ENCODE data around the gene PLEKHA7. TPM values are rescaled to one million over a fixed set of nuclear protein-coding genes. Genes with fewer than 3 reads are reported as not detected.

The PLEKHA7 gene
- total RNA-seq, 1 experiment from 2014 or later = 7.2 TPM

DNA sequence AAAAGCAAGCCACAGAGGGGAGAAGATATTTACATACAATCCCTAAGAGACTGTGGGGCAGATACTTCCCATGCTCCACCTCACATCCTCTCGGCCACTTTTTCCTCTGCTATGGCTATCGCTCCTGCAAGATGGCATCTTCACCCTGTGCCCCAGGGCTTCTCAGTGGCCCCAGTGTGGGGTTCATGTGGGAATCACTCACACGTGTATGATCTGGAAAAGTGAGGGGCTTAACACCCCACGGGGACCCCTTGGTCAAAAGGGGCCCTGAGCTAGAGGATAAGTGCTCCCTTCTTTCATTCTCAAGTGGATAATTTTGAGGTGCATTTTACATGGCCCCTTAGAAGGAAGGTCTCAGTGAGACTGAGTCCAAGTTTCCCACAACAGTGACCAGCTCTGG is 247.1 kb downstream of the PLEKHA7 start:
- no peaks in the 10 kb centered on the region for H3K9me3 ChIP-seq (ENCODE audit: control insufficient read depth in 1 of 2, insufficient read depth in 1 of 2, low read depth in 1 of 2, low read length in 2 of 2)
- POLR2A ChIA-PET = no interaction called here
- H3K9me2 ChIP-seq (ENCODE audit: insufficient read depth) = no peaks in the 10 kb centered on the region
- intact Hi-C loops (cut with micrococcal nuclease) = no loop called here
- no peak overlapping the region for H3K4me2 ChIP-seq (ENCODE audit: low read length)
- no peaks in the 10 kb centered on the region for H3K79me2 ChIP-seq (ENCODE audit: insufficient read depth, low read length)
- no peaks in the 10 kb centered on the region for H4K20me1 ChIP-seq (ENCODE audit: insufficient read depth)
- no peak overlapping the region for H3K4me3 ChIP-seq (replicated peaks in 1 of 2; ENCODE audit: low read depth in 1 of 2, low read length in 2 of 2)
- TF ChIP-seq EZH2 (IDR thresholded peaks at IDR 0.05) = no peak
- no peak for TF ChIP-seq JUND (IDR thresholded peaks at IDR 0.05)
- TF ChIP-seq POLR2AphosphoS5 (IDR thresholded peaks at IDR 0.05; ENCODE audit: low read depth, low read length) = no peak
- no peak for TF ChIP-seq CEBPB (IDR thresholded peaks at IDR 0.05; ENCODE audit: low read depth)
- TF ChIP-seq ZNF274 (IDR thresholded peaks at IDR 0.05; ENCODE audit: low read depth, low read length) = no peak
- TF ChIP-seq FOSL1 (IDR thresholded peaks at IDR 0.05; ENCODE audit: low read depth) = no peak
- TF ChIP-seq ZFX (IDR thresholded peaks at IDR 0.05) = no peak
- TF ChIP-seq, protein P1, sequence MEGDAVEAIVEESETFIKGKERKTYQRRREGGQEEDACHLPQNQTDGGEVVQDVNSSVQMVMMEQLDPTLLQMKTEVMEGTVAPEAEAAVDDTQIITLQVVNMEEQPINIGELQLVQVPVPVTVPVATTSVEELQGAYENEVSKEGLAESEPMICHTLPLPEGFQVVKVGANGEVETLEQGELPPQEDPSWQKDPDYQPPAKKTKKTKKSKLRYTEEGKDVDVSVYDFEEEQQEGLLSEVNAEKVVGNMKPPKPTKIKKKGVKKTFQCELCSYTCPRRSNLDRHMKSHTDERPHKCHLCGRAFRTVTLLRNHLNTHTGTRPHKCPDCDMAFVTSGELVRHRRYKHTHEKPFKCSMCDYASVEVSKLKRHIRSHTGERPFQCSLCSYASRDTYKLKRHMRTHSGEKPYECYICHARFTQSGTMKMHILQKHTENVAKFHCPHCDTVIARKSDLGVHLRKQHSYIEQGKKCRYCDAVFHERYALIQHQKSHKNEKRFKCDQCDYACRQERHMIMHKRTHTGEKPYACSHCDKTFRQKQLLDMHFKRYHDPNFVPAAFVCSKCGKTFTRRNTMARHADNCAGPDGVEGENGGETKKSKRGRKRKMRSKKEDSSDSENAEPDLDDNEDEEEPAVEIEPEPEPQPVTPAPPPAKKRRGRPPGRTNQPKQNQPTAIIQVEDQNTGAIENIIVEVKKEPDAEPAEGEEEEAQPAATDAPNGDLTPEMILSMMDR (IDR thresholded peaks at IDR 0.05 in 2 of 3, conservative IDR thresholded peaks at IDR 0.05 in 1 of 3; ENCODE audit: borderline replicate concordance in 1 of 3, insufficient read depth in 1 of 3, low read depth in 2 of 3, low read length in 2 of 3) = no peak
- peaks cover 4% of the 10 kb centered on the region; the same call in 1 of the 2 replicates for H3K27me3 ChIP-seq (ENCODE audit: insufficient read depth, low read length)
- CTCF ChIA-PET = no interaction called here
- ATAC-seq = no peak
- no peak overlapping the region for H3K9ac ChIP-seq (ENCODE audit: low read length)
- no peak for DNase-seq (ENCODE audit: low read depth, low spot score)
- no peak overlapping the region for H2AFZ ChIP-seq (ENCODE audit: low read depth, low read length, poor library complexity, severe bottlenecking)
- no peak overlapping the region for H3K27ac ChIP-seq (ENCODE audit: low read depth, low read length)
- H3K36me3 ChIP-seq (ENCODE audit: control insufficient read depth in 1 of 2, insufficient read depth in 2 of 2, low read length in 2 of 2) = no peaks in the 10 kb centered on the region
- no TSS peak for BruUV-seq (replicated peaks)
- H3K4me1 ChIP-seq (ENCODE audit: control insufficient read depth in 1 of 2, insufficient read depth in 2 of 2, low read length in 2 of 2) = no peaks in the 10 kb centered on the region
- RAD21 ChIA-PET (ENCODE audit: low non-redundant PET in 1 of 2, low total read pairs in 2 of 2, uncharacterized antibody in 2 of 2, unreplicated experiment in 2 of 2) = no interaction called here

DNA sequence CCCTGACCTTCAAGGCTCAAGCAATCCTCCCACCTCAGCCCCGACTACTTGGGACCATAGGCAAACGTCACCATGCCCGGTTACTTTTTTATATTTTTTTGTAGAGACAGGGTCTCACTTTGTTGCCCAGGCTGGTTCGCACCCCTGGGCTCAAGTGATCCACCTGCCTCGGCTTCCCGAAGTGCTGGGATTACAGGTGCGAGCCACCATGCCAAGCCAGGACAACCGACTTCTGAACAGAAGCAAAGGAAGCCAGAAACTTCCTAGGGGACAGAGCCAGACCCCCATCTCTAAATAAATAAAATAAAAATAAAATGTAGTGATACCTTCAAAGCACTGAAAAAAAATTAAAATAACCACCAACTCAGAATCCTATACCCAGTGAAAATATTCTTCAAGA is 249.3 kb downstream of the PLEKHA7 start:
- H3K9ac ChIP-seq (ENCODE audit: low read length) = no peak overlapping the region
- no TSS peak for BruUV-seq (replicated peaks)
- RAD21 ChIA-PET (ENCODE audit: low non-redundant PET in 1 of 2, low total read pairs in 2 of 2, uncharacterized antibody in 2 of 2, unreplicated experiment in 2 of 2) = no interaction called here
- no peak overlapping the region for H2AFZ ChIP-seq (ENCODE audit: low read depth, low read length, poor library complexity, severe bottlenecking)
- CTCF ChIA-PET = no interaction called here
- ATAC-seq = no peak
- H3K27ac ChIP-seq (ENCODE audit: low read depth, low read length) = no peak overlapping the region
- H3K4me1 ChIP-seq (ENCODE audit: control insufficient read depth in 1 of 2, insufficient read depth in 2 of 2, low read length in 2 of 2) = no peaks in the 10 kb centered on the region
- H3K79me2 ChIP-seq (ENCODE audit: insufficient read depth, low read length) = no peaks in the 10 kb centered on the region
- no peak overlapping the region for H3K4me2 ChIP-seq (ENCODE audit: low read length)
- no peaks in the 10 kb centered on the region for H4K20me1 ChIP-seq (ENCODE audit: insufficient read depth)
- peaks cover 4% of the 10 kb centered on the region; the same call in 1 of the 2 replicates for H3K27me3 ChIP-seq (ENCODE audit: insufficient read depth, low read length)
- no peaks in the 10 kb centered on the region for H3K9me3 ChIP-seq (ENCODE audit: control insufficient read depth in 1 of 2, insufficient read depth in 1 of 2, low read depth in 1 of 2, low read length in 2 of 2)
- no peaks in the 10 kb centered on the region for H3K36me3 ChIP-seq (ENCODE audit: control insufficient read depth in 1 of 2, insufficient read depth in 2 of 2, low read length in 2 of 2)
- no peaks in the 10 kb centered on the region for H3K9me2 ChIP-seq (ENCODE audit: insufficient read depth)
- no peak for DNase-seq (ENCODE audit: low read depth, low spot score)
- no peak overlapping the region for H3K4me3 ChIP-seq (replicated peaks in 1 of 2; ENCODE audit: low read depth in 1 of 2, low read length in 2 of 2)
- intact Hi-C loops (cut with micrococcal nuclease) = no loop called here
- POLR2A ChIA-PET = interaction anchor here (0.7 kb wide), 1 partner anchor 26 kb away, joined by 8 read pairs; no protein-coding TSS in a partner anchor
- TF ChIP-seq CBX3 (IDR thresholded peaks at IDR 0.05; ENCODE audit: low read depth) (no peak), SP1 (IDR thresholded peaks at IDR 0.05; ENCODE audit: low read depth) (no peak), EGR1 (IDR thresholded peaks at IDR 0.05; ENCODE audit: low read depth) (no peak), YY1 (IDR thresholded peaks at IDR 0.05; ENCODE audit: extremely low read depth, insufficient replicate concordance, low read depth, low read length) (no peak), ZNF274 (IDR thresholded peaks at IDR 0.05; ENCODE audit: low read depth, low read length) (no peak), JUND (IDR thresholded peaks at IDR 0.05) (no peak), POLR2A (IDR thresholded peaks at IDR 0.05; ENCODE audit: borderline replicate concordance, extremely low read depth, insufficient read depth, insufficient read length) (no peak)
- TF ChIP-seq, protein P1 (IDR thresholded peaks at IDR 0.05 in 2 of 3, conservative IDR thresholded peaks at IDR 0.05 in 1 of 3; ENCODE audit: borderline replicate concordance in 1 of 3, insufficient read depth in 1 of 3, low read depth in 2 of 3, low read length in 2 of 3) = no peak
- TF ChIP-seq, protein P2, sequence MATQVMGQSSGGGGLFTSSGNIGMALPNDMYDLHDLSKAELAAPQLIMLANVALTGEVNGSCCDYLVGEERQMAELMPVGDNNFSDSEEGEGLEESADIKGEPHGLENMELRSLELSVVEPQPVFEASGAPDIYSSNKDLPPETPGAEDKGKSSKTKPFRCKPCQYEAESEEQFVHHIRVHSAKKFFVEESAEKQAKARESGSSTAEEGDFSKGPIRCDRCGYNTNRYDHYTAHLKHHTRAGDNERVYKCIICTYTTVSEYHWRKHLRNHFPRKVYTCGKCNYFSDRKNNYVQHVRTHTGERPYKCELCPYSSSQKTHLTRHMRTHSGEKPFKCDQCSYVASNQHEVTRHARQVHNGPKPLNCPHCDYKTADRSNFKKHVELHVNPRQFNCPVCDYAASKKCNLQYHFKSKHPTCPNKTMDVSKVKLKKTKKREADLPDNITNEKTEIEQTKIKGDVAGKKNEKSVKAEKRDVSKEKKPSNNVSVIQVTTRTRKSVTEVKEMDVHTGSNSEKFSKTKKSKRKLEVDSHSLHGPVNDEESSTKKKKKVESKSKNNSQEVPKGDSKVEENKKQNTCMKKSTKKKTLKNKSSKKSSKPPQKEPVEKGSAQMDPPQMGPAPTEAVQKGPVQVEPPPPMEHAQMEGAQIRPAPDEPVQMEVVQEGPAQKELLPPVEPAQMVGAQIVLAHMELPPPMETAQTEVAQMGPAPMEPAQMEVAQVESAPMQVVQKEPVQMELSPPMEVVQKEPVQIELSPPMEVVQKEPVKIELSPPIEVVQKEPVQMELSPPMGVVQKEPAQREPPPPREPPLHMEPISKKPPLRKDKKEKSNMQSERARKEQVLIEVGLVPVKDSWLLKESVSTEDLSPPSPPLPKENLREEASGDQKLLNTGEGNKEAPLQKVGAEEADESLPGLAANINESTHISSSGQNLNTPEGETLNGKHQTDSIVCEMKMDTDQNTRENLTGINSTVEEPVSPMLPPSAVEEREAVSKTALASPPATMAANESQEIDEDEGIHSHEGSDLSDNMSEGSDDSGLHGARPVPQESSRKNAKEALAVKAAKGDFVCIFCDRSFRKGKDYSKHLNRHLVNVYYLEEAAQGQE (IDR thresholded peaks at IDR 0.05; ENCODE audit: low read depth) = no peak
